Cardiac muscle cell (in vitro differentiated cells and primary cell): Measurements from ENCODE around the gene CFAP61. TPM values are rescaled to one million over a fixed set of nuclear protein-coding genes. Genes with fewer than 3 reads are reported as not detected.
A peak's percentile ranks its signal among the peaks of the same experiment; 100 is the strongest.

Experiments used
- DNase-seq, 2 donors: peaks; one replicate each; pipeline versions ENCODE4 v3.0.0 to v3.0.0-alpha.2; 2010 to 2017; ENCODE audit warnings: low read depth in 1 of 2, low spot score in 1 of 2
- H3K27ac ChIP-seq: fragments of 200-600 bp; sonication (generic); 2 replicates; pipeline ENCODE4 v1.5.1; 2016
- H3K27me3 ChIP-seq: fragments of 200-600 bp; sonication (generic); 2 replicates; pipeline ENCODE4 v1.6.0; 2016; ENCODE audit warnings: control low read depth
- H3K36me3 ChIP-seq: fragments of 200-600 bp; sonication (generic); 2 replicates; pipeline ENCODE4 v1.5.1; 2016; ENCODE audit warnings: control low read depth
- H3K4me1 ChIP-seq: fragments of 200-600 bp; sonication (generic); 2 replicates; pipeline ENCODE4 v1.8.1; 2017; ENCODE audit warnings: low read depth, mild to moderate bottlenecking, mixed run types
- H3K4me3 ChIP-seq: fragments of 200-600 bp; sonication (generic); 2 replicates; pipeline ENCODE4 v1.5.1; 2016; ENCODE audit warnings: mild to moderate bottlenecking
- H3K9me3 ChIP-seq: fragments of 200-600 bp; sonication (generic); 2 replicates; pipeline ENCODE4 v1.5.1; 2017; ENCODE audit warnings: low read depth, mild to moderate bottlenecking, control low read depth
- polyA plus RNA-seq: library from polyadenylated mRNA; unstranded; fragments of >200 nt; fragmentation: Nextera tagmentation; extraction: Ambion mirVana; gene quantifications from 2 replicates; pipeline ENCODE4 v1.2.1, GENCODE V29; 2016
- total RNA-seq: library from RNA; depleted of rRNA; stranded (reverse); fragments of >200 nt; gene quantifications from 2 replicates; pipeline ENCODE4 v1.2.3, GENCODE V29; 2016
- TF ChIP-seq, protein P1 (sequence below): IDR thresholded peaks from 2 replicates; pipeline ENCODE4 v1.5.1; 2012; ENCODE audit warnings: low read depth, mild to moderate bottlenecking, low read length

Gene CFAP61
- total and polyA plus RNA-seq, 2 experiments from 2014 or later, result 0.44 TPM; not detected in 1

DNA sequence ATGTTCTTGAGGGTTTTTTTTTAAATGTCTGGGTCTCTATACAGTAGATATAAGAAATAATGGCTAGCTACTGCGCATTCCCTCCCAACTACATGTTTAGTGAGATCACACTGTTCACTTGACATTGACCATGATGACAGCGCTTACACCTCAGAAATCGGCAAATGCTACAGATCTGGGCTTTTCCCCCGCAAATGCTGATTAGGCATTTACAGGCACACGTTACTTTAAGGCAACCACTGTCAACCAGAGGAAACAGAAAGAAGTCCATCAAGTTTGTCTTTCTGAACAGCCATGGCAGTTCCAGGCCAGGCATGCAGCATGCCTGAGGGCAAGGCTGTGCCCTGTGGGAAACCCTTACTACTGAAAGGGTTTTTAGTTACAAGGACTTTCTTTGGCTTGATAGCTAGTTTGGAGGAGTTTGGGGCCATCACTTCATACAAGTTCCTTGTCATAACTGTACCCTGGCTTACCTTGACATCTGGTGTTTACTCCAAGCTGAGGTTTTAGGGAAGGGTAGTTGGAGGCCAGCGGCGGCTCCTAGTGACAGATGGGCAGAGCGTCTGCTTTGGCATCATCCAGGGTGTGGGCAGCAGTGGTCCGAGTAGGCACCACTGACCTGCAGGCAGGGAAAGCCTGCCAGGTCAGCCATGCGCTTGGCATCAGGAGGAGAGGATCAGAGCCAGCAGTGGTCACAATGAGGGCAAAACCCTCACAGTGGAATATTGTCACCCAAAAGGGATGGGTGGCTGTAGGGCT, 43.0 kb downstream of the CFAP61 start:
- no peaks in the 10 kb centered on the region for H3K36me3 ChIP-seq
- H3K9me3 ChIP-seq, result no peaks in the 10 kb centered on the region
- no peak for DNase-seq
- no peak overlapping the region for H3K27ac ChIP-seq
- TF ChIP-seq, protein P1, sequence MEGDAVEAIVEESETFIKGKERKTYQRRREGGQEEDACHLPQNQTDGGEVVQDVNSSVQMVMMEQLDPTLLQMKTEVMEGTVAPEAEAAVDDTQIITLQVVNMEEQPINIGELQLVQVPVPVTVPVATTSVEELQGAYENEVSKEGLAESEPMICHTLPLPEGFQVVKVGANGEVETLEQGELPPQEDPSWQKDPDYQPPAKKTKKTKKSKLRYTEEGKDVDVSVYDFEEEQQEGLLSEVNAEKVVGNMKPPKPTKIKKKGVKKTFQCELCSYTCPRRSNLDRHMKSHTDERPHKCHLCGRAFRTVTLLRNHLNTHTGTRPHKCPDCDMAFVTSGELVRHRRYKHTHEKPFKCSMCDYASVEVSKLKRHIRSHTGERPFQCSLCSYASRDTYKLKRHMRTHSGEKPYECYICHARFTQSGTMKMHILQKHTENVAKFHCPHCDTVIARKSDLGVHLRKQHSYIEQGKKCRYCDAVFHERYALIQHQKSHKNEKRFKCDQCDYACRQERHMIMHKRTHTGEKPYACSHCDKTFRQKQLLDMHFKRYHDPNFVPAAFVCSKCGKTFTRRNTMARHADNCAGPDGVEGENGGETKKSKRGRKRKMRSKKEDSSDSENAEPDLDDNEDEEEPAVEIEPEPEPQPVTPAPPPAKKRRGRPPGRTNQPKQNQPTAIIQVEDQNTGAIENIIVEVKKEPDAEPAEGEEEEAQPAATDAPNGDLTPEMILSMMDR, result no peak
- no peaks in the 10 kb centered on the region for H3K4me1 ChIP-seq
- H3K4me3 ChIP-seq, result no peak overlapping the region
- no peaks in the 10 kb centered on the region for H3K27me3 ChIP-seq

DNA sequence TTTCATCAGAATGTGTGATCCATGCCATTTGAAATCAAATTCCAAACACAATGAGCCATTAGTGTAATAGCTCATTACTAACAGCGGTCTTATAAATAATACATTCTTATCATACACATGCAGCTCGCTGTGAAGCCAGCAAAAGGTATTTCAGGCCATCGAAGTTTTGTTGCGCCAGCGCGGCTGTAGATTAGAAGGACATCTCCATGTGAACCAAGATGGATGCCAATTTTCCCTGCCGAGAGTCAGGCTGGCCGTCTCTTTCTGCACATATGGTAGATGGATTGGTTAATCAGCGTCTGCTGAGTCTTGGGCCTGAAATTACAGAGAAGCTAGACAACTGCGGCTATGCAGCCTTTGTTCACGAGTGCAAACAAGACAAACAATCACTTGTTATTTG, 44.1 kb downstream of the CFAP61 start:
- Histone ChIP-seq H3K4me1 (no peaks in the 10 kb centered on the region), H3K36me3 (no peaks in the 10 kb centered on the region), H3K4me3 (no peak overlapping the region), H3K27ac (no peak overlapping the region), H3K27me3 (no peaks in the 10 kb centered on the region), H3K9me3 (no peaks in the 10 kb centered on the region)
- DNase-seq, result no peak
- TF ChIP-seq, protein P1, result no peak

DNA sequence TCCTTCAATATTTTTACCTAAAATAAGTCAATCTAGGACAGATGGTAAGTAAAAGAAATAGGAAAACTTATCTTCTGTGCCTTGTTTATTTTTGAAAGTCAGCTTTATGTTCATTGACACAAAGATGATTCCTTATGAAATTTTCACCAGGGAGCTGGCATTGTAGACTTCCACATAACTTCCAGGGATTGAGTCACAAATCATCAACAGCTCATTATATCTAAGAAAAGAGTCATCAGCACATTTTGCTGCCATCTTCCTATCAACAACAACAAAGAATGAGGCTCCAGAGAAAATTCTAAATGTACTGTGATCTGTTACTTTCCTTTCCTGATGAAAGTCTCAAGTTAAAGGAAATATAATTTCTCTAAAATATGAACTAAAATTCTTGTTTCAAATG, 48.5 kb downstream of the CFAP61 start:
- Histone ChIP-seq H3K4me3 (no peak overlapping the region), H3K36me3 (no peaks in the 10 kb centered on the region), H3K27ac (no peak overlapping the region), H3K27me3 (no peaks in the 10 kb centered on the region), H3K9me3 (no peaks in the 10 kb centered on the region), H3K4me1 (no peaks in the 10 kb centered on the region)
- no peak for DNase-seq
- TF ChIP-seq, protein P1, result no peak

DNA sequence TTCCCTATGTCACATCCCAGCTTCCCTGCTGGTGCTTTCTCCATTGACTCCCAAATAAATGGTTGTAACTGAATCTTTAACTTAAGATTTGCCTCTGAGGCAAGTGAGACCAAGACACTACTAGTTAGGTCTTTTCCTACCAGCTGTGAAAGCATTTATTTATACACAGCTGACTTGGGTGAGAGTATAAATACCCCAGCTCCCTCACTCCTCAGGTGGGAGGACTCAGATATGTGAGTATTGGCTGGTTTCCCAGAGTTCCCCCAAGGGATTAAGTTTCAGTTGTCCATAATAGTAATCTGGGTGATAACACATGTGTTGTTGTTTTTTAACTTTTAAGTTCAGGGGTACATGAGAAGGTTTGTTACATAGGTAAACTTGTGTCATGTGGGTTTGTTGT, 49.8 kb downstream of the CFAP61 start:
- no peaks in the 10 kb centered on the region for H3K27me3 ChIP-seq
- no peaks in the 10 kb centered on the region for H3K36me3 ChIP-seq
- no peaks in the 10 kb centered on the region for H3K9me3 ChIP-seq
- TF ChIP-seq, protein P1, result no peak
- H3K4me1 ChIP-seq, result no peaks in the 10 kb centered on the region
- no peak for DNase-seq
- H3K27ac ChIP-seq, result no peak overlapping the region
- H3K4me3 ChIP-seq, result no peak overlapping the region

DNA sequence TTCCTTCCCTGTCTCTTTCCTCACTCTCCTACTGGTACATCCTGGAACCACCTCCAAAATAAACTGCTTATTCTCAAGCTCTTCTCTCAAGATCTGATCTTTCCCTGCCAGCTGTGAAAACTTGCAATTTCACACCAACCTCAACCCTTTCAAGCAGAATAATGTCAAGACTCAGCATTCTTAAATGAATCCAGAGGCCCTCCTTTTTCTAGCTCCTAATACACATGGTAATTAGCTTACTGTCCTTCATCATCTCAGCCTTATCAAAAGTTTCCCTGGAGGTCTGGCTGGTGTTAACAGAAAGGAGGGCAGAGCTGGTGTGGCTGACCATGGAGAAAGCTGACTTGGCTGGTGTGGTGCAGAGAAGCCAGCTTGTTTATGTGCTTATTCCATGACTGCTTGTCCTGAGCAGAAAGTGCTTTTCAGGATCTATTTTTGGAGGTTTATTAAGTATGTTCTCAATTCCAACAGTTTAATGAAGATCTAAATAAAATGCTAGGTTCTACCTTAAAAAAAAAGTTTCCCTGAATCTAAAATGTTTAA, 50.5 kb downstream of the CFAP61 start:
- H3K4me1 ChIP-seq, result no peaks in the 10 kb centered on the region
- no peaks in the 10 kb centered on the region for H3K36me3 ChIP-seq
- peak in 1 of 2 donors; percentile 33 for DNase-seq
- TF ChIP-seq, protein P1, result no peak
- H3K27ac ChIP-seq, result no peak overlapping the region
- H3K9me3 ChIP-seq, result no peaks in the 10 kb centered on the region
- no peak overlapping the region for H3K4me3 ChIP-seq
- no peaks in the 10 kb centered on the region for H3K27me3 ChIP-seq
